ENCODE results near the gene MCM8. TPM values are rescaled to one million over a fixed set of nuclear protein-coding genes. Genes with fewer than 3 reads are reported as not detected.

The MCM8 gene
- total RNA-seq, 2 donors from 2014 or later, result 4.0 to 4.2 TPM

DNA sequence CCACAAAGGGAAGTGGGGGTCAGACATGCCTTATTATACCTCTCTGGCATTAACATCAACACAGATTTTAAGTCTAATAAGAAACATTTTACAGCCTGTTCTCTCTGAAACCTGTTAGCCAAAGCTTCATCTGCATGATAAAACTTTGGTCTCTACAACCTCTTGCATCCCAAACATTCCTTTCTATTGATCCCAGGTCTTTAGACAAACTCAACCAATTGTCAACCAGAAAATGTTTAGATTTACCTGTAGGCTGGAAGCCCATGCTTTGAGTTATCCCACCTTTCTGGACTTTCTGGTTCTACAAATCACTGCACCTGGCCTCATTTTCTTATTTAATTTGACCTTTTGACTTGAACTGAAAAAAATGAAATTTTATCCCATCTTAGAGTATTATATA lies 20.8 kb downstream of the MCM8 start:
- H3K36me3 ChIP-seq, result peaks cover 5% of the 10 kb centered on the region

DNA sequence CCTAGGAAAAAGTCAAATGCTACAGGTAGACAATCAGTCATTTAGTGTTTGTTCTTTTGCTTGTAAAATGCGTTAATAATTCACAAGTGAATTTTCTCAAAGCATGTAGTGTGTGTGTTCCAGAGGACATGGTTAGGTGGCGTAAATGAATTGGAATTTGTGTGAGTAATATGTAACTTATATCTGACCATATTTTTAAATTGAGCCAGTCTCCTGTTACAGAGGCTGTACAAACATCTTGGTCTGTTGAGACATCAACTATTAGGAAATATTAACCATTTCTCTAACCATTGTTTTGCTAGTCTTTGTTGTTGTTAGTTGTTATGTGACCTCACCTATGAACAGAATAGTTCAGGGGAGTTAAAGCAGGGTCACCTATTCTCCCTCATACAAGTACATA lies 22.7 kb downstream of the MCM8 start:
- H3K36me3 ChIP-seq, result peaks cover 10% of the 10 kb centered on the region
- no peaks in the 10 kb centered on the region for H3K9me3 ChIP-seq
- no peak overlapping the region for H3K27ac ChIP-seq
- no peaks in the 10 kb centered on the region for H3K4me1 ChIP-seq
- H3K4me3 ChIP-seq, result no peak overlapping the region
- no peak for DNase-seq (ENCODE audit: low spot score)
- no peaks in the 10 kb centered on the region for H3K27me3 ChIP-seq
- no peak for TF ChIP-seq CTCF (IDR thresholded peaks at IDR 0.05)

More for the DNA sequence above, 20.8 kb downstream of the MCM8 start:
- no peak for TF ChIP-seq CTCF (IDR thresholded peaks at IDR 0.05)
- DNase-seq (ENCODE audit: low spot score), result no peak
- Histone ChIP-seq H3K4me1 (no peaks in the 10 kb centered on the region), H3K27me3 (no peaks in the 10 kb centered on the region), H3K4me3 (no peak overlapping the region), H3K27ac (no peak overlapping the region), H3K9me3 (no peaks in the 10 kb centered on the region)

DNA sequence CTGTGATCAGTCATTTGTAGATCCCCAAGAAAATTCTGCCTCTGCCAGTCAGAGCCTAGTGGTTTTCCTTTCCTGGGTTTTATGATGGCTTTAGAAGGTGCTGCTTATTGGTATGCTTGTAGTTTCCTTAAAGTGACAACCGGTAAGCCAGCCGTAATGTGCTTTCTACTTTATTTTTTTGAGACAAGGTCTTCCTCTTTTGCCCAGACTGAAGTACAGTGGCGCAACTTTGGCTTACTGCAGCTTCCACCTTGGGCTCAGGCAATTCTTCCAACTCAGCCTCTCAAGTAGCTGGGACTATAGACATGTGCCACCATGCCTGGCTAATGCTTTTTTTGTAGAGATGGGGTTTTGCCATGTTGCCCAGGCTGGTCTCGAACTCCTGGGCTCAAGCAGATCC lies 23.5 kb downstream of the MCM8 start:
- Histone ChIP-seq H3K4me3 (no peak overlapping the region), H3K9me3 (no peaks in the 10 kb centered on the region), H3K36me3 (peaks cover 18% of the 10 kb centered on the region), H3K4me1 (no peaks in the 10 kb centered on the region), H3K27ac (no peak overlapping the region), H3K27me3 (no peaks in the 10 kb centered on the region)
- DNase-seq (ENCODE audit: low spot score), result no peak
- no peak for TF ChIP-seq CTCF (IDR thresholded peaks at IDR 0.05)

DNA sequence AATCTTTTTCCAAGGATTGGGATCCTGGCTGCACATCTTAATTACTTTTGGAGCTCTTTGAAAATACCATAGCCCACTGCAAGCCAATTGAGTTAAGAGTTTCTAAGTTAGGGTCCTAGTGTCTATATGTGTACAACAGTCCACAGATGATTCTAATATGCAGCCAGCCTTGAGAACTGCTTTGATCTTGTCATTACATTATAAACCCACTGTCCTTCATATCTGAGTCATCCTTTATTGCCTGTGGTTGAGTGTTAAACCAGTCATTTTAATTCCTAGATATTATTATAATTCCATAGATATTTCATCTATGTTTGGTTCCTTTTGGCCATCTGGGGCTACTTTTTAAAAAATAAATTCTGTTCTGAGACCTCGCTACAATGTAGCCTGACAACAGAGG lies 24.1 kb downstream of the MCM8 start:
- H3K4me1 ChIP-seq, result no peaks in the 10 kb centered on the region
- H3K36me3 ChIP-seq, result peaks cover 22% of the 10 kb centered on the region
- no peaks in the 10 kb centered on the region for H3K27me3 ChIP-seq
- H3K9me3 ChIP-seq, result no peaks in the 10 kb centered on the region
- TF ChIP-seq CTCF (IDR thresholded peaks at IDR 0.05), result no peak
- no peak overlapping the region for H3K4me3 ChIP-seq
- no peak for DNase-seq (ENCODE audit: low spot score)
- H3K27ac ChIP-seq, result no peak overlapping the region

GRCh38 chr20:5975778-5976177 lies 25.3 kb downstream of the MCM8 start:
- H3K4me3 ChIP-seq, result no peak overlapping the region
- no peaks in the 10 kb centered on the region for H3K9me3 ChIP-seq
- H3K36me3 ChIP-seq, result peaks cover 22% of the 10 kb centered on the region
- H3K27ac ChIP-seq, result no peak overlapping the region
- no peak for TF ChIP-seq CTCF (IDR thresholded peaks at IDR 0.05)
- no peaks in the 10 kb centered on the region for H3K4me1 ChIP-seq
- DNase-seq (ENCODE audit: low spot score), result no peak
- H3K27me3 ChIP-seq, result no peaks in the 10 kb centered on the region

GRCh38 chr20:5977223-5977622 lies 26.8 kb downstream of the MCM8 start:
- DNase-seq (ENCODE audit: low spot score), result no peak
- peaks cover 22% of the 10 kb centered on the region for H3K36me3 ChIP-seq
- no peak overlapping the region for H3K27ac ChIP-seq
- no peak for TF ChIP-seq CTCF (IDR thresholded peaks at IDR 0.05)
- H3K4me1 ChIP-seq, result no peaks in the 10 kb centered on the region
- H3K9me3 ChIP-seq, result no peaks in the 10 kb centered on the region
- H3K4me3 ChIP-seq, result no peak overlapping the region
- H3K27me3 ChIP-seq, result no peaks in the 10 kb centered on the region
